Osteocyte (in vitro differentiated cells): ENCODE measurements around the gene NSMF. TPM values are rescaled to one million over a fixed set of nuclear protein-coding genes. Genes with fewer than 3 reads are reported as not detected.

ENCODE experiments used
- DNase-seq: peaks from one replicate; pipeline ENCODE4 v3.0.0; 2021; ENCODE audit warnings: mixed read lengths; ENCODE audit not compliant: unreplicated experiment; ENCODE audit errors: extremely low spot score
- H3K27ac Mint-ChIP-seq: one replicate; pipeline ENCODE4 v1.8.0; 2021; ENCODE audit warnings: mild to moderate bottlenecking, mixed read lengths; ENCODE audit not compliant: unreplicated experiment
- H3K27me3 Mint-ChIP-seq: one replicate; pipeline ENCODE4 v1.8.0; 2021; ENCODE audit warnings: mixed read lengths; ENCODE audit not compliant: unreplicated experiment
- H3K36me3 Mint-ChIP-seq: one replicate; pipeline ENCODE4 v1.8.0; 2021; ENCODE audit warnings: mixed read lengths; ENCODE audit not compliant: unreplicated experiment
- H3K4me1 Mint-ChIP-seq: one replicate; pipeline ENCODE4 v1.8.0; 2021; ENCODE audit warnings: mixed read lengths; ENCODE audit not compliant: unreplicated experiment
- H3K4me3 Mint-ChIP-seq: one replicate; pipeline ENCODE4 v1.8.0; 2021; ENCODE audit warnings: mild to moderate bottlenecking, moderate library complexity, mixed read lengths; ENCODE audit not compliant: unreplicated experiment
- H3K9me3 Mint-ChIP-seq: one replicate; pipeline ENCODE4 v1.8.0; 2021; ENCODE audit warnings: mixed read lengths; ENCODE audit not compliant: unreplicated experiment
- total RNA-seq: library from RNA; stranded (reverse); gene quantifications from 2 replicates; pipeline ENCODE4 v1.2.1, GENCODE V29; 2021
- TF ChIP-seq, protein P1 (sequence below): fragments of 200-600 bp; sonication (generic); IDR thresholded peaks from 2 replicates; pipeline ENCODE4 v1.5.0; 2021; ENCODE audit warnings: antibody characterized with exemption, mild to moderate bottlenecking, moderate library complexity

NSMF gene
- total RNA-seq, 1 donor from 2014 or later, result 103 TPM

- TF ChIP-seq, protein P1, sequence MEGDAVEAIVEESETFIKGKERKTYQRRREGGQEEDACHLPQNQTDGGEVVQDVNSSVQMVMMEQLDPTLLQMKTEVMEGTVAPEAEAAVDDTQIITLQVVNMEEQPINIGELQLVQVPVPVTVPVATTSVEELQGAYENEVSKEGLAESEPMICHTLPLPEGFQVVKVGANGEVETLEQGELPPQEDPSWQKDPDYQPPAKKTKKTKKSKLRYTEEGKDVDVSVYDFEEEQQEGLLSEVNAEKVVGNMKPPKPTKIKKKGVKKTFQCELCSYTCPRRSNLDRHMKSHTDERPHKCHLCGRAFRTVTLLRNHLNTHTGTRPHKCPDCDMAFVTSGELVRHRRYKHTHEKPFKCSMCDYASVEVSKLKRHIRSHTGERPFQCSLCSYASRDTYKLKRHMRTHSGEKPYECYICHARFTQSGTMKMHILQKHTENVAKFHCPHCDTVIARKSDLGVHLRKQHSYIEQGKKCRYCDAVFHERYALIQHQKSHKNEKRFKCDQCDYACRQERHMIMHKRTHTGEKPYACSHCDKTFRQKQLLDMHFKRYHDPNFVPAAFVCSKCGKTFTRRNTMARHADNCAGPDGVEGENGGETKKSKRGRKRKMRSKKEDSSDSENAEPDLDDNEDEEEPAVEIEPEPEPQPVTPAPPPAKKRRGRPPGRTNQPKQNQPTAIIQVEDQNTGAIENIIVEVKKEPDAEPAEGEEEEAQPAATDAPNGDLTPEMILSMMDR, result no peak
- Mint-ChIP-seq H3K9me3 (no peaks in the 10 kb centered on the region), H3K4me1 (no peaks in the 10 kb centered on the region), H3K27me3 (no peaks in the 10 kb centered on the region), H3K4me3 (no peak overlapping the region), H3K36me3 (no peaks in the 10 kb centered on the region), H3K27ac (no peak overlapping the region)
- DNase-seq, result no peak
Measured at GRCh38 chr9:137433916-137434431, 25.2 kb downstream of the NSMF start.

GRCh38 chr9:137433349-137433915 lies 25.7 kb downstream of the NSMF start:
- H3K4me1 Mint-ChIP-seq, result no peaks in the 10 kb centered on the region
- H3K27ac Mint-ChIP-seq, result no peak overlapping the region
- no peak overlapping the region for H3K4me3 Mint-ChIP-seq
- H3K9me3 Mint-ChIP-seq, result no peaks in the 10 kb centered on the region
- no peak for DNase-seq
- no peaks in the 10 kb centered on the region for H3K27me3 Mint-ChIP-seq
- no peaks in the 10 kb centered on the region for H3K36me3 Mint-ChIP-seq
- TF ChIP-seq, protein P1, result no peak

- TF ChIP-seq, protein P1, result no peak
- DNase-seq, result no peak
- Mint-ChIP-seq H3K9me3 (no peaks in the 10 kb centered on the region), H3K4me3 (no peak overlapping the region), H3K36me3 (no peaks in the 10 kb centered on the region), H3K27me3 (no peaks in the 10 kb centered on the region), H3K27ac (no peak overlapping the region), H3K4me1 (no peaks in the 10 kb centered on the region)
Measured at GRCh38 chr9:137432687-137433348, 26.3 kb downstream of the NSMF start.

DNA sequence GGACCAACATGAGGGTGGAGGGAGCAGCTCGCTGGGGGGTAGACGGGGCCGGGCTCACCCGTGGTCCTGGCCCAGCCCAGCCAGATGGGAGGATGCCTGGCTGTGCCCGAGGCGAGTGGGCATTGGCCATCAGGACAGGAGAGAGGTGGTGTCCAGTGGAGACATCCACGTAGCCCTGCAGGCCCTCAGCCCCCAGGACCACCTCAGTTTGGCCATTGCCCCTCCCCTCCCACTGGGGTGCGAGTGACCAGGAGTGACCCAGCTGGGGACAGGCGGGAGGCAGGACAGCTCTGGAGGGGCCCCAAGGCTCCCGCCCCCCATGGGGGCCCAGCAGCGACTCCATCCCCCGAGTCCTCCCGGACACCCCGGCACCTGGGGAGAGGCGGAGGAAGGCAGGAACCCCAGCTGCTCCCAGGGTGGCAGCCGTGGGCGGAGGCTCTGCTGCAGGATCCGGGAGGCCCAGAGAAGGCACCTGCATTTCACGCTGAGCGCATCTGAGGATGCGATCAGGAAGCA lies 27.7 kb downstream of the NSMF start:
- no peak overlapping the region for H3K27ac Mint-ChIP-seq
- no peaks in the 10 kb centered on the region for H3K27me3 Mint-ChIP-seq
- H3K4me3 Mint-ChIP-seq, result no peak overlapping the region
- no peaks in the 10 kb centered on the region for H3K36me3 Mint-ChIP-seq
- H3K9me3 Mint-ChIP-seq, result no peaks in the 10 kb centered on the region
- TF ChIP-seq, protein P1, result no peak
- no peak for DNase-seq
- no peaks in the 10 kb centered on the region for H3K4me1 Mint-ChIP-seq

GRCh38 chr9:137430723-137431415 lies 28.3 kb downstream of the NSMF start:
- no peaks in the 10 kb centered on the region for H3K27me3 Mint-ChIP-seq
- no peaks in the 10 kb centered on the region for H3K4me1 Mint-ChIP-seq
- no peaks in the 10 kb centered on the region for H3K36me3 Mint-ChIP-seq
- H3K27ac Mint-ChIP-seq, result no peak overlapping the region
- H3K9me3 Mint-ChIP-seq, result no peaks in the 10 kb centered on the region
- H3K4me3 Mint-ChIP-seq, result no peak overlapping the region
- TF ChIP-seq, protein P1, result no peak
- DNase-seq, result no peak
